Tibial nerve (tissue), 4 donors: ENCODE measurements around the gene PAIP2B. TPM values are rescaled to one million over a fixed set of nuclear protein-coding genes. Genes with fewer than 3 reads are reported as not detected.

Source experiments
- DNase-seq, 2 donors: peaks; one replicate each; pipeline ENCODE4 v3.0.0-alpha.2; 2019; ENCODE audit warnings: low spot score in 2 of 2
- H3K27ac ChIP-seq, 4 donors: fragments of 200-600 bp; sonication (generic) in 3 of 4; one replicate each; pipeline ENCODE4 v1.5.1; 2017 to 2019; ENCODE audit warnings: mild to moderate bottlenecking in 1 of 4
- H3K27me3 ChIP-seq, 2 donors: fragments of 200-600 bp; sonication (generic) in 1 of 2; one replicate each; pipeline versions ENCODE4 v1.5.1 to v1.6.0; 2017 to 2019
- H3K36me3 ChIP-seq, 3 donors: fragments of 200-600 bp; sonication (generic); one replicate each; pipeline ENCODE4 v1.5.1; 2018 to 2019
- H3K4me1 ChIP-seq, 4 donors: fragments of 200-600 bp; sonication (generic) in 3 of 4; one replicate each; pipeline ENCODE4 v1.5.1; 2017 to 2019
- H3K4me3 ChIP-seq, 4 donors: fragments of 200-600 bp; sonication (generic) in 3 of 4; one replicate each; pipeline ENCODE4 v1.5.1; 2017 to 2019; ENCODE audit warnings: mild to moderate bottlenecking in 1 of 4, moderate library complexity in 1 of 4
- H3K9me3 ChIP-seq, 4 donors: fragments of 200-600 bp; sonication (generic) in 3 of 4; one replicate each; pipeline ENCODE4 v1.5.1; 2017 to 2019
- EP300 ChIP-seq, 2 donors: sonication (generic); formaldehyde crosslinking; IDR thresholded peaks; one replicate each; pipeline ENCODE4 v1.6.1; 2017; ENCODE audit warnings: antibody characterized with exemption in 2 of 2, mild to moderate bottlenecking in 1 of 2
- POLR2A ChIP-seq, 2 donors: fragments of 450-650 bp; IDR thresholded peaks; one replicate each; pipeline ENCODE4 v1.6.1; 2017; ENCODE audit warnings: antibody characterized with exemption in 2 of 2, mild to moderate bottlenecking in 2 of 2, moderate library complexity in 2 of 2
- WGBS, 2 donors: methylation state at CpG; one replicate each; pipeline ENCODE4 v1.1.5; 2018; 5-methylcytosine and 5-hydroxymethylcytosine counted together
- total RNA-seq, 4 donors: library from RNA; depleted of rRNA; stranded (reverse); fragments of >200 nt; gene quantifications; one replicate each; pipeline ENCODE4 v1.1.0, GENCODE V29; 2016
- TF ChIP-seq, protein P1 (sequence below), 5 experiments: fragments of 200-600 bp in 3 of 5; fragments of 450-650 bp in 2 of 5; sonication (generic) in 3 of 5; IDR thresholded peaks; one replicate each; pipeline ENCODE4 v1.5.1; 2016 to 2019; ENCODE audit warnings: antibody characterized with exemption in 5 of 5, mild to moderate bottlenecking in 3 of 5, moderate library complexity in 2 of 5

The PAIP2B gene
- total RNA-seq, 4 donors from 2014 or later, result 5.7 to 22.1 (median 13.6) TPM

DNA sequence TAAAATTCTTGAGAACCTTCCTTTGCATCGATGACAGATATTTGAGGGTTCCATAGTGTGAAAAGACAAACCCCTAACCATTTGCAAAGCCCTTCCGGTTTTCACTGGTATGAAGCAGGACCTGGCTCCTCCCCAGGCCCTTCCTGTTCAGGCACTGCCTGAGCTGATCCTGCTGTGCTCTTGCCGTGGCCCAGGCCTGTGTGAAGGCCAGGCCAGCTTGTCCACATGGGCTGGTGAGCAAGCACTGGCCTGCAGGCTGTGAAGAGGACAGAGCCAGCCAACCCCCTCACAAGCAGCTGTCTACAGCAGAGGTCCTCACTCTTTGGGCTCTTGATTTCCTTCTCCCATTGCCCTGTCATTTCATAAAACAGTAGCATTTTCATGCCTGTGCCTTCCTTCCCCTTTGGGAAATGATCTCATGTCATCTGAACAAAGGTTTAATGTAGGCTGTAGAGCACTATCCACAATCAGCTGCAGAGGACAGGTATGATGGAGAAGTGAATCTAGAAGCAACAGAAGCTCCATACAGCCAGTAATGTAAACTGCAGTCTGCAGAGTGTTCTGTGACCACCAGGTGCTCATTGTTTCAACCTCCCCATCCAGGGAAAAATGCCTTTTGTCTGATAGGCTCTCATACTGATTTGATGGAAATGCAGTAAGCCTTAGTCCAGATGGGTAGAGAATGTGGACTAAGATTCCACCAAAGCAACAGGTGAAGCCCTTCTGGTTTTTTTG is 76.7 kb downstream of the PAIP2B start:
- 59 to 62% methylated on average over 3 of the region's 3 CpGs for WGBS, 2 donors
- DNase-seq, result no peak
- no peaks in the 10 kb centered on the region for H3K27me3 ChIP-seq
- H3K36me3 ChIP-seq, result peaks cover 3 to 60% (median 26%) of the 10 kb centered on the region in 3 donors
- H3K4me1 ChIP-seq, result no peaks in the 10 kb centered on the region
- H3K4me3 ChIP-seq, result no peak overlapping the region
- H3K9me3 ChIP-seq, result no peaks in the 10 kb centered on the region
- H3K27ac ChIP-seq, result no peak overlapping the region
- TF ChIP-seq, protein P1, sequence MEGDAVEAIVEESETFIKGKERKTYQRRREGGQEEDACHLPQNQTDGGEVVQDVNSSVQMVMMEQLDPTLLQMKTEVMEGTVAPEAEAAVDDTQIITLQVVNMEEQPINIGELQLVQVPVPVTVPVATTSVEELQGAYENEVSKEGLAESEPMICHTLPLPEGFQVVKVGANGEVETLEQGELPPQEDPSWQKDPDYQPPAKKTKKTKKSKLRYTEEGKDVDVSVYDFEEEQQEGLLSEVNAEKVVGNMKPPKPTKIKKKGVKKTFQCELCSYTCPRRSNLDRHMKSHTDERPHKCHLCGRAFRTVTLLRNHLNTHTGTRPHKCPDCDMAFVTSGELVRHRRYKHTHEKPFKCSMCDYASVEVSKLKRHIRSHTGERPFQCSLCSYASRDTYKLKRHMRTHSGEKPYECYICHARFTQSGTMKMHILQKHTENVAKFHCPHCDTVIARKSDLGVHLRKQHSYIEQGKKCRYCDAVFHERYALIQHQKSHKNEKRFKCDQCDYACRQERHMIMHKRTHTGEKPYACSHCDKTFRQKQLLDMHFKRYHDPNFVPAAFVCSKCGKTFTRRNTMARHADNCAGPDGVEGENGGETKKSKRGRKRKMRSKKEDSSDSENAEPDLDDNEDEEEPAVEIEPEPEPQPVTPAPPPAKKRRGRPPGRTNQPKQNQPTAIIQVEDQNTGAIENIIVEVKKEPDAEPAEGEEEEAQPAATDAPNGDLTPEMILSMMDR (IDR thresholded peaks at IDR 0.05), result no peak
- no peak for TF ChIP-seq POLR2A (IDR thresholded peaks at IDR 0.05)
- TF ChIP-seq EP300 (IDR thresholded peaks at IDR 0.05), result no peak

GRCh38 chr2:71148506-71149063 is 78.3 kb downstream of the PAIP2B start:
- no peak for DNase-seq
- peaks cover 3 to 77% (median 39%) of the 10 kb centered on the region in 3 donors for H3K36me3 ChIP-seq
- no peaks in the 10 kb centered on the region for H3K9me3 ChIP-seq
- no peaks in the 10 kb centered on the region for H3K4me1 ChIP-seq
- WGBS, 2 donors, result 85 to 91% methylated on average over 2 of the region's 2 CpGs
- no peak overlapping the region for H3K27ac ChIP-seq
- H3K4me3 ChIP-seq, result no peak overlapping the region
- TF ChIP-seq POLR2A (IDR thresholded peaks at IDR 0.05), result no peak
- TF ChIP-seq, protein P1 (IDR thresholded peaks at IDR 0.05), result no peak
- no peaks in the 10 kb centered on the region for H3K27me3 ChIP-seq

GRCh38 chr2:71143782-71144181 is 83.1 kb downstream of the PAIP2B start:
- Histone ChIP-seq H3K4me3 (no peak overlapping the region), H3K36me3 (peaks cover 0 to 100% (median 56%) of the 10 kb centered on the region in 3 donors), H3K4me1 (no peaks in the 10 kb centered on the region), H3K27me3 (no peaks in the 10 kb centered on the region), H3K9me3 (no peaks in the 10 kb centered on the region), H3K27ac (no peak overlapping the region)
- 92 to 98% methylated on average over 3 of the region's 3 CpGs for WGBS, 2 donors
- TF ChIP-seq, protein P1 (IDR thresholded peaks at IDR 0.05), result no peak
- DNase-seq, result no peak

- TF ChIP-seq, protein P1 (IDR thresholded peaks at IDR 0.05), result no peak
- TF ChIP-seq POLR2A (IDR thresholded peaks at IDR 0.05), result no peak
- no peak for TF ChIP-seq EP300 (IDR thresholded peaks at IDR 0.05)
- 64 to 78% methylated on average over 3 of the region's 3 CpGs for WGBS, 2 donors
- no peak for DNase-seq
These were observed 90.7 kb downstream of the PAIP2B start for GRCh38 chr2:71136174-71136573.

DNA sequence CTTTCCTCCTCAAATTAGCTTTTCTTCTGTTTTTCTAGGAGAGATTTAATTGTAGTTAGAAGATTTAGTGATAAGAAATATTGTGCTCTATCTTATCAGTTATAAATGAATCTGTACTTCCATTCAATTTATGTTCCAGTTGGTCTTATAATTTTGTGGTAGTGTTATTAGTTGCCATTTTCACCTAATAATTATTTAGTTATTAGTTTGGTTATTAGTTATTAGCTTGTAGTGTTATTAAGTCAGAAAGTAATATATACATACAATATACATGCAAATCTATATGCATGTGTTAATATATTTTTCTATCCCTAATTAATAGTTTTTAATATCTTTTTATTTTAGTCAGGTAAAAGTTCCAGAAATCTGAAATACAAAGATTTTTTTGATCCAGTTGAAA is 93.3 kb downstream of the PAIP2B start:
- Histone ChIP-seq H3K4me1 (peaks cover 0 to 31% (median 13%) of the 10 kb centered on the region in 4 donors), H3K27me3 (no peaks in the 10 kb centered on the region), H3K27ac (no peak overlapping the region), H3K9me3 (no peaks in the 10 kb centered on the region), H3K4me3 (no peak overlapping the region), H3K36me3 (peaks cover 0 to 53% (median 6%) of the 10 kb centered on the region in 3 donors)
- no peak for TF ChIP-seq EP300 (IDR thresholded peaks at IDR 0.05)
- TF ChIP-seq POLR2A (IDR thresholded peaks at IDR 0.05), result no peak
- TF ChIP-seq, protein P1 (IDR thresholded peaks at IDR 0.05), result no peak
- no peak for DNase-seq

More at GRCh38 chr2:71136174-71136573, 90.7 kb downstream of the PAIP2B start:
- H3K9me3 ChIP-seq, result no peaks in the 10 kb centered on the region
- H3K36me3 ChIP-seq, result peaks cover 0 to 79% (median 22%) of the 10 kb centered on the region in 3 donors
- peaks cover 0 to 20% (median 10%) of the 10 kb centered on the region in 4 donors for H3K4me1 ChIP-seq
- H3K27me3 ChIP-seq, result no peaks in the 10 kb centered on the region
- H3K27ac ChIP-seq, result no peak overlapping the region
- no peak overlapping the region for H3K4me3 ChIP-seq
